GM18517 (cell line): ENCODE results near the gene ZIC4.

Experiments used
- ATAC-seq: cut with Tn5 transposase; IDR thresholded peaks from one replicate; pipeline ENCODE4 v1.9.1; 2021; ENCODE audit warnings: mild to moderate bottlenecking, moderate library complexity; ENCODE audit not compliant: unreplicated experiment

The ZIC4 gene

GRCh38 chr3:147406028-147406931, at the start of gene ZIC4:
Gene ZIC4 (minus strand): TSS chr3:147406543. CDS start chr3:147402797, 3,746 bp downstream.
- no peak for ATAC-seq

GRCh38 chr3:147449669-147450068, 43.3 kb upstream of the ZIC4 start:
- no peak for ATAC-seq

DNA sequence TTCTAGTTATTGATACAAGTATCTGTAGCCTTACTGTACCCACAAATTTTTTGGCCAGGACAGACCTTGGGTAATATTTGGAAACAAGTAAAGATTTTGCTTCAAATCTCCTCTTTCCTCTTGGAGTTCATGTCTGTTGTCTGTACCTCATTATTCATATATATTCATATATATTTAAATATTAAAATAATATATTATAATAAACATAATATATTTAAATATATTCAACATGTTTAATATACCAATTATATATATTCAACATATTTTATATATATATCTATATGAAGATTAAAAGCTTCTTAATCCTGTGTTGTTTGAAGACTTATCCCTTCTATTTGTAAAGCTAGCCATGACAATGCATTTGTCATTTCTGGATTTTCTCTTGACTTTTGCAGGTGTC, 40.9 kb upstream of the ZIC4 start:
- ATAC-seq, result no peak

DNA sequence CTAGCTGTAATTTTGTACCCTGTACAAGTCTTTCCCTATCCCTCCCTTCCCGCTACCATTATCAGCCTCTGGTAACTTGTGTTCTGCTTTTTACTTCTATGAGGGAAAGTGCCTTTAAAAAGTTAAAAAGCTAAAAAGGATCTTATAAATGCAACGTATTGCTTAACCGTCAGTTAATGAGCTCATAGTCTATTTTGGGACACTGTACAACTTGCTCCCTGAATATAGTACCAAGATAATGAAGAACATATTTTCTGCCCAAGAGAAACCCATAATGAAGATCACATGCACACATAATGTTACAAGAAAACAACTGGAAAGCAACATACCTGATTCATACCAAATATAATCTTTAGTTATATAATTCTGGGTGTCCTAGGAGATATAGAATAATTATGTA, 25.4 kb upstream of the ZIC4 start:
- no peak for ATAC-seq

GRCh38 chr3:147428754-147429153, 22.4 kb upstream of the ZIC4 start:
- no peak for ATAC-seq

DNA sequence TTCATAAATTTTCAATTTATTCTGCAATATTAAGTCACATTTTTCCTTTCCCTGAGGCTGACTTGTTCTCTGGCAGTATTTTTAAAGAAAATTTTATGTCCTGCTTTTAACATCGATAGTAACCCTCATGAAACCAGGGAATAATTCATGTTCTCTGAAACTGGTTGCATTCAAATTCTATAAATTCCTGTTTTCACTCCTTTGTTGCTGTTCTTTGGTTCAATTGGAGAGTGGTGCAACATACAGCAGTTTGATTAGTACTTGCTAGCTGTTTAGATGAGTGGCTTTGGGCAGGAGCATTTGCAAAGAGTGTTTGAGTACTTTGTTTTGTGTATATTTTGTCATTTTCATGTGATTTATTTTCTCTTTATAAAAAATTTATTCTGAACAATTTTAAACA, 22.0 kb upstream of the ZIC4 start:
- ATAC-seq, result no peak

DNA sequence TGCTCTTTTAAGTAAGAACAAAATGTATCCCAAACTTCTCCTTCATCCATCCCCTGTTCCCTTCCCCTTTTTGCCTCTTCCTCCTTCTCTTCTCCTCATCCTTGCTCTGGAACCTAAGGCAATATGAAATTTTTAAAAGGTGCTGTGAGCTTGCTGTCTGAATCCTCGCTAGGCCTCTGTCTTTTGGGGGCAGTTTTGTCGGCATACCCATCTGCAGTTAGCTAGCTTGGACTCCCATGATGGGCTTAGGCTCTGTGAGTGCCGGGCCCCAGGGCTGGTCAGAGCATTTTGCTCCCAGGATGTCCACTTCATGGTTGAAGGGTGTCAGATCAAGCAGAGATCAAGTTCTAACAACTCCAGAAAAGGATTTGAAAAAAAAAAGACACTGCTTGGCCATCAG, 21.4 kb upstream of the ZIC4 start:
- ATAC-seq, result no peak

- no peak for ATAC-seq
These were observed 20.6 kb upstream of the ZIC4 start for GRCh38 chr3:147426931-147427330.

GRCh38 chr3:147425388-147425850, 19.1 kb upstream of the ZIC4 start:
- ATAC-seq, result no peak

GRCh38 chr3:147424581-147425387, 18.4 kb upstream of the ZIC4 start:
- ATAC-seq, result no peak

DNA sequence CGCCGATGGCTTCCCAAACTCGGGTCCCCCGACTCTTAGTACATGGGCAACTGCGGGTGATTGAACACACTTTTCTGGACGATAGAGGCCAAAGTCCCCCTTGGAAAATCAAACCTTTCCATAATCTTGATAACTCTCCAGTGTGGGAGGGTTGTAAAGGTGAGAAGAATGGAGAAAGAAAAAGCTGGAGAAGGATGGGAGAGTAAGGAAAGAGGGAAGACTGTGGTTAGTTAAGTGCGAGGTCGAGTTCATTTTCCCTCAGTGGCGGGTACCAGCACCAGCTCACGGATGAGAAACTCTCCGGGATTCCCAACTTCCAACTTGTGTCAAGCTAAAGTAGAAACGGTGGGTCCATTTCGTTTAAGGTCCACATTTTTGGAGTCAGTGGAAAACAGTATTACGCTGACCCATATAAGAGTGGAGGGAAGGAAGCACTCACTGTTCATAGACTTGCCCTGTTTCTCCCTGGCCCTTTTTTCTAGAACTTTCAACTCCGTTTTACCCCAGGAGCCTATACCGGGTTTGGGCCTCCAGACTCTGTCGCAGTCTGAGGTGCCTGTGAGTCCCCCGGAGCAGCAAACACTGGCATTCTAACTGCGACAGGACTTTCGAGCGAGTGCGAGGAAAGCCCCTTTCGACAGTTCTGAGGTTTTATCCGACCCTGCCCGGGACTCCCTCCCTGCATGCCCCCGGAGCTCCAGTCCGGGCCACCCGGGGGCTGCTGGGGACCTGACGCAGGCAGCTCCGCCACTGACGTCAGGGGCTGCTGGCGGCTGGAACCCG, 17.6 kb upstream of the ZIC4 start:
- ATAC-seq, result no peak

DNA sequence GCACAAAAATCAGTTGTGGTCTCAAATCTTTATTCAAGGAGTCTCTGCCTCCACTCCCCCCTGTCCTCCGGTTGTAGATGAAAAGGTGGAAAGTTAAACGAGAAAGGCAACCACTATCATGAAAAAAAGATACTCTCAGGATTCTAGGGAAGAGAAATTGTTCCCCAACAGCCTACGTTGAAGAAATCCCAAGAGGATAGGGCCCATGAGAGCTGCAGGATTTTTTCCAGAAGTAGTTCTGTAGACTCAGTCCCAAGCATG, 17.1 kb upstream of the ZIC4 start:
- ATAC-seq, result no peak

DNA sequence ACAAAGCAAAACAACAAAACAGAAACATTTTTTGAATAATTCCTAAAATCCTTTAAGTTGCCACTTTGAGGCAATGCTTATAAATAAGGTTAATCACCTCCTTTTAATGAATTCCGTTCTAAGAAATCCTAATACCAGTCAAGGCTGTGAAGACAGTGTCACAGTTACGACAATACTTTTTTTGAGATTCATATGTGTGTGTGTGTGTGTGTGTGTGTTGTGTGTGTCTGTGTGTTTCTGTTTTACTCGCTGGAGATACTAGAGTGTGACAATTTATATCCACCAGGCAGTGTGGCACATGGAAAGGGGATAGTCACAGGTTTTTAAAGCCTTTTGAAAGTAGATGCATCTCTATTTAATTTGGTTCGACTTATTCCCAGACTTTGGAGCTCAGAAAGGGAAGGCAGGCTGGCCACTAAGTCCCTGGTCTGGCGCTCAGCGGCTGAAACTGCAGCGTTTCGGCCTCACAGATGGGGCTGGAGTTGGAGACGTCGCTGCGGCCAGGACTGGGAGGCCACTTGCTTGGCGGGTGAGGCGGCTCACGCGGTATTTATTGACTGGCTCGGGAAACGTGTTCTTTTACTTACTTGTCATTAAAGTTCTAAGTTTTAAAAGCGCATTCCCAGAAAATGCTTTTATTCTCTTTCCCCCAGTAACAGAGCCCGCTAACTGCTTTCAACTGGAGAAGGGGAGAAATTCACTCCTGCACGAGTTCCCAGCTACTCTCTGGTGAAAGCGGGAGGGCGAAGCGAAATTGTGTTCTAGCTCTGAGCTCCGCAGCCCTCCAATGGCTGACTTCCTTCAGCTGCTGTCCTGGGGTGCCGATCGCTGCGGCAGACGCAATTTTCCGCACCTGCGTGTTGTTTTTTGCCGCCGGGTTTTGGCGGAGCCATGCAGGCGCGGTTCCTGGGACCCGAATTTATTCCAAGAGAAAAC, 16.5 kb upstream of the ZIC4 start:
- no peak for ATAC-seq

DNA sequence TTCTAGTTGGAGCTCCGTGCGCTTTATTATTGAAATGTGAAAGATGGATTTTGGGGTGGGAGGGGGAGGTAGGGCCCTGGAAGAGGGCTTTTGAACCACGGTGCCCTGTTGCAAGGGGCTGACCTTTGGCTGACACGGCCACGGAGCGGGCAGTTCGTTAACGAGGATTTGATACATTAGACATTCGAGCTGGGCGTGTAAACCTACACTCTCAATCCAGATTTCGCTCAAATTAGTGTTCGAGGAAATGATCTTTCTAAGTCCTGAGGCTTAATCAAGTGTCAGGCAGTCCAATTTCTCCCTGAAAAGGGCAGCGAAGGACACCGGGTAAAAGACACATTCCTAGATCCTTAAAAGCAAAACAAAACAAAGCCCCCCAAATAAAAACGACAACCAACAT, 15.9 kb upstream of the ZIC4 start:
- ATAC-seq, result no peak

DNA sequence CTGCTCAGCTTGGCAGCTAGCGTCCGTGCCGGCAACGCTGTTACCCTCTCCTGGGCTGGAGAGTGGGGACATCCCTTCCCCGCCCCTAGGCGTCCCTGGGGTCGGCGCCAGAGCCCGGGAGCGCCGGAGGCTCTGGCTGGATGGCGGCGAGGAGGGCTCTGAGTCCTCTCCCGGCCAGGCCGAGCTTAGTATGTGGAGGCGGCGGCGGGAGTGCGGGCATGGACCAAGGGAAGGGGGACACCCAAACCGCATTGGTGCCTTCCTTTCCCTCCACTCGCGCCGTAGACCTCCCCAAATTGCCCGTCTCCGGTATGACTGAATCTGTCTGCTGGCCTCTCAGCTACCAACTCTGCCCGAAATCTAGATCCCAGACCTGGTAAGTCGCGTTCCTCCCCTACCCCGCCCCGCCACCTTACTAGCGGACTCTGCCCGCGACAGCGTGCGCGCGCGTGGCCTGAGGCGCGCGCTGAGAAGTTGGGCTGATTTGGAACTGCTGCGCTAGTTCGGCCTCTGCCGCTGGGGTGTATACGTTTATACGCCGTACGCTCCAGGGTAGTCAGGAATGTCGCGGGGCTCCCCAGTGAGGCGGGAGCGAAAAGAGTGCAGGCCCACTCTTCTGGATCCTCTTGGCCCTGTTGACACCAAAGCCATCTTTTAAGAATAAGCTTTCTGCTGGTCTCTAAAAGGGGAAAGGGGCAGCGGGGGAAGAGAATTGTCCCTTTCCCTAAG, 15.0 kb upstream of the ZIC4 start:
- ATAC-seq, result no peak

- no peak for ATAC-seq
These were observed 14.2 kb upstream of the ZIC4 start for GRCh38 chr3:147420353-147421183.

GRCh38 chr3:147419781-147420224, 13.5 kb upstream of the ZIC4 start:
- no peak for ATAC-seq

DNA sequence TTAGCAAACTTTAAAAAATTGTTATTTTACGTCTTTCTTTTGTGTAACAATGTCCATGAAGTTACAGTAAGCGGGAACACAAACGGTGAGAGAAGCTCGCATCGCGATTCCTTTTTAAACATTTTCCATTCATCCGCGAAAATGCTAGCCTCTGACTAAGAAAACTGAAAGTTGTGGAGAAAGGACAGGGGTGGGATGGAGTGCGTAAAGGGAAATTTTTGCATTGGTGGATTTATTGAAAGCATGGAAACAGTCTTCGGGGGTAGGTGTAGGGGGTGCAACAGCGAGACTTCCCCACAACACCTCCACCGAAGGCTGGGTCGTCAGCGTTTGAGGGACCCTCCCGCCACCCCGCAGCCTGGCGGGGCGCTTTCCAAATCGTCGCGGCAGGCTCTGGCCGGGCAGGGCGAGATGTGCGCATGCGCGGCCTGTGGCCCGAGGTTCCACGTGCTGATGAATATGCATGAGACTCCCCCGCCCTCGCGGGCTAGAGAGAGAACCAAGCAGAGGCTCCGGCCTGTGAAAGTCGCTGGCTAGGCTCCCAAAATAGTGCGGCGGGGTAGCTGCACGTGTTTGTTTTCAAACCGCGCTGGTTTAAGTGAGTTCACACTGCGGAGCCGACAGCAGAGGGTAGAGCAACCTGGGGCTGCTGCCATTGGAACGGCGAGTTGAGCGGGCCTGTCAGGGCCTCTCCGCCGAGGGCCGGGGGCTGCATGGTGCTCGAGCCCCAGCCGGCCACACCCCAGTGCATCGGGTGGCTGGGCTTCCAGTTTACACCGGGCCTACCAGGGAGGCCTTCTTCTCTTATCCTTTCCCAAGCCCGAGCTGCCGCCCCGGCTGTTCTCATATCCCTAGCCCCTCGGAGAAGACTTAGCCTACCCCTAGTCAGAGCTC, 12.7 kb upstream of the ZIC4 start:
- no peak for ATAC-seq
